IPS-15b (cell line): ENCODE measurements around the gene RTP3.

Experiments used
- H3K27me3 ChIP-seq: one replicate; pipeline ENCODE4 v1.6.1; 2013; ENCODE audit warnings: low read length; ENCODE audit not compliant: control insufficient read depth, insufficient read depth
- H3K36me3 ChIP-seq: one replicate; pipeline ENCODE4 v1.6.1; 2013; ENCODE audit warnings: low read length; ENCODE audit not compliant: control insufficient read depth, insufficient read depth
- H3K4me1 ChIP-seq: one replicate; pipeline ENCODE4 v1.6.1; 2013; ENCODE audit warnings: mild to moderate bottlenecking, low read length; ENCODE audit not compliant: control insufficient read depth, insufficient read depth
- H3K4me3 ChIP-seq: one replicate; pipeline ENCODE4 v1.5.1; 2013; ENCODE audit warnings: low read depth, low read length
- H3K9ac ChIP-seq: one replicate; pipeline ENCODE4 v1.6.1; 2013; ENCODE audit warnings: low read depth, mild to moderate bottlenecking, low read length
- H3K9me3 ChIP-seq: one replicate; pipeline ENCODE4 v1.6.1; 2013; ENCODE audit warnings: mild to moderate bottlenecking, low read length; ENCODE audit not compliant: control insufficient read depth, insufficient read depth

RTP3 gene

DNA sequence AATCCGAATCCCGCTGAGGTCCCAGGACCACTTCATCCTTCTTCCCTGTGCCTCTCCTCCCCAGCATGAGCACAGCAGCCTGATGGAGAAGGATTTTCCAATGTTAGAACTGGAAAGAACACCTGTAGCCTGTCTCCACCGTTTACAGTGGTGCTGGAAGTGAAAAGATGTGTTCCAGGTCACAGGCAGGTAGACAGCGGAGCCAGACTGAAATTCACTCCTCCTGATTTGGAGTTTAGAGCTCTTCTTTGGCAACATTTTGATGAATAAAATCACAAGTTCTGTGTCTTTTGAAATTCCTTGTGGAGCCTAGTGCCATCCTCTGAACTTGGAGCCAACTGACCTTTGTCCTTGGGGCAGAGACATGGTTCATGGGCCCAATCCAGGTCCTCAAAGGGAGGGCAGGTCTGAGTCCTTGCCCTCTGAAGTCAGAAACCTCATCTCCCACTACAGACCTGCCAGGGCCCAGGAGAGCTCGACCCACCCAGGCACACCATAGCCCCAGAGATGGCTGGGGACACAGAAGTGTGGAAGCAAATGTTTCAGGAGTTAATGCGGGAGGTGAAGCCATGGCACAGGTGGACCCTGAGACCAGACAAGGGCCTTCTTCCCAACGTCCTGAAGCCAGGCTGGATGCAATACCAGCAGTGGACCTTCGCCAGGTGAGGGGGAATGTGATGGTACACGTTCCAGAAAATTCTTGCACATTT is at the start of gene RTP3:
Gene RTP3, plus strand, starts transcription at position 421 of the 710 bp plus-strand sequence. Its CDS starts 87 bp downstream, at position 508.
- no peak within 1 kb of the TSS for H3K9ac ChIP-seq
- peaks cover 3% of the 10 kb centered on the region for H3K27me3 ChIP-seq
- H3K9me3 ChIP-seq: no peaks in the 10 kb centered on the region
- no peak within 1 kb of the TSS for H3K4me3 ChIP-seq
- peaks cover 6% of the 10 kb centered on the region for H3K4me1 ChIP-seq
- H3K36me3 ChIP-seq: no peaks in the 10 kb centered on the region

DNA sequence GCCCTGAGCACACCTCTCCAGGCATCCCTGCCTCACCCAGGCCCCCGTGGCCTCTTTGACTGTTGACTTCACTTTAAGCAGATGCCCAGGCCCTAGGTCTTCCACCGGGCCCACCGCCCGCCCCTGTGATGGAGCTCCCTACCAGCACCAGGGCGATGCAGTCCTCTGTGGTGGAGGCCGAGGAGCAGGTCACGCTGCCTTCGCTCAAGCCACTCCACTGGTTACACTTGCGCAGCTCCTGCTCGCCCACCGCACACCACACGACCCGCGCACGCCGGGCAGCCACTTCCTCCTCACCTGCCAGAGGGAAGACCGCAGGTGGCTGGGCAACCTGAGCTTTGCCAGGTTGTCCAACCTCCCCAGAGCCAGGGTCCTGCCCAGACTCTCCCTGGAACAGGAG is 49.1 kb upstream of the RTP3 start:
- Histone ChIP-seq H3K4me1 (no peaks in the 10 kb centered on the region), H3K4me3 (no peak overlapping the region), H3K9me3 (no peaks in the 10 kb centered on the region), H3K27me3 (no peaks in the 10 kb centered on the region), H3K36me3 (no peaks in the 10 kb centered on the region), H3K9ac (no peak overlapping the region)

DNA sequence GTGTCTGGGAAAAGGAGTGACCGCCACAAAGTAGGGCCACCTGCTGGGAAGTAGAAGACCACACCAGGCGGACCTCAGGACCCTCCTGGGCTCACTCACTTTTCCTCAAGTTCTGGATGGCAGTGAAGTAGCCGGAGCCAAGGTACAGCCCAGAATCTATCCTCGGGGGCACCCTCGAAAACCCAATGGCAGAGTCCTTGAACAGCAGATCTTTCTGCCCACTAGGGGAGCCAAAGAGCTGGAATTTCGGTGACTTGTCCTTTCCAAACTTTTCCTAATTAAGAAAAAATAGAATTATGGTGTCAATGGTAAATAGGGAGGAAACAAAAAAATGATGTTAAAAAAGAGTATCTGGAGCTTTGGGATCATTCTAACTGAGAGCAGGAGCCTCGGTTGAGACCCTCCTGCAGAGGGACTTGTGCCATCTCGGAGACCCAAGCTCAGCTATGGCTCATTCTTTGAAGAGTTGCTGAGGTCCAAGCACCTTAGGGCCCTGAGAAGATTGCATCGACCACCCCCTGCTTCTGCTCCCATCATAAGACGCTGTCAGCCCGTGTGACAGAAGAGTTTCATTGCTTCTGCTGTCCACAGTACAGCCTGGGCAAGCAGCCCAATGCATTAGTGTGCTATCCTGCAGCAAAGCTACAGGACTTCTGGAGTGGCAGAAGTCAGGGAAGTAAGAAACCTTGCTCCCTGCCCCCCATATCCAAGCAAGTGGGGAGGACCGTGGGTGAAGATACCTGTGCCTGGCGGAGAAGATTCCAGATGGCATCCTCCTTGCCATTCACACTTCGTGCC is 47.8 kb upstream of the RTP3 start:
- Histone ChIP-seq H3K9ac (no peak overlapping the region), H3K4me1 (no peaks in the 10 kb centered on the region), H3K9me3 (no peaks in the 10 kb centered on the region), H3K36me3 (no peaks in the 10 kb centered on the region), H3K4me3 (no peak overlapping the region), H3K27me3 (no peaks in the 10 kb centered on the region)

DNA sequence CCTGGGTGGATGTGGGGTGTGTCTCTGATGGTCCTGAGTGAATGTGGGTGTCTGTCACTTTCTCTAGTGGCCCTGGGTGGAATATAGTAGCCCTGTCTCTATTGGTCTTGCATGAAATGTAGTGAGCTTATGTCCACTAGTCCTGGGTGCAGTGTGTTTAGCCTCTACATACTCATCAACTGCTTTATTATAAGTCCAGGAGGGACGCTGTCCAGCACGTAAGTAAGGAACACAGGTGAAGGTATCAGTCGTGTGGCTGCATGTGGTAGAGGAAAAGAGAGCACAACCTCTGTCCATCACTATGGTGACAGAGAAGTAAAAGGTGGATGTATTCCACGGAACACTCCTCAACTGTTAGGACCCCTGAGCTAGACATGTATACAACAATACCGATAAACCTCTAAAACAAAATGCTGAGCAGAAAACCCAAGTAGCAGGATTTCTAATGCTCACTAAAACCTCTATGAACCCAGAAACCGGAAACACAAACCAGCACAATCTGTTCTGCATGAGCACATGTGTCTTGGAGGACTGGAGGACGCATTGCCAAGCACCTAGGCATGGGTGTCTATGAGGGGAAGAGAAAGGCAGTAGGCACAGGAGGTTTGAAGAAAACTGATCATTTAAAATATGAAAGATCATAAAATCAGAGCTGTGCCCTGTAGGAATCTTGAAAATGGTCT is 44.1 kb upstream of the RTP3 start:
- H3K4me1 ChIP-seq: no peaks in the 10 kb centered on the region
- no peak overlapping the region for H3K4me3 ChIP-seq
- H3K27me3 ChIP-seq: no peaks in the 10 kb centered on the region

DNA sequence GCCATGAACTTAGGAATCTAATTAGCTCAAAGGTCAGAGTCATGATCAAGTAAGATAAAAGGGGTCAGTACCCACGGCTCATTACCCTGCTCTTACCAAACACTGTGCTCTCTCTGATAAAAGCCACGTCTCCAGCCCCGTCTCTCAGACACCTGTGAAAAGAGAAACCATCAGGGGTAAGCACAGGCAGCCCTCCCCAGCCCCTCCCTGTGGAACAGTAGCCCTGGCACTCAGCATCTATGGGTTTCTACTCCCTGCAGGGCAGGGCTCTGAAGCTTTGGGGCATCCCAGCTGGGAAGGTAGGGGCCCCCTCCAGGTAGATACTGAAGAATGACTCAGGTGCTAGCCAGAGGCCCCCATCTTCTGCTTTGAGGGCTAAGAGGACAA is 43.6 kb upstream of the RTP3 start:
- no peak overlapping the region for H3K9ac ChIP-seq
- no peaks in the 10 kb centered on the region for H3K9me3 ChIP-seq
- H3K36me3 ChIP-seq: no peaks in the 10 kb centered on the region
- H3K27me3 ChIP-seq: no peaks in the 10 kb centered on the region
- no peaks in the 10 kb centered on the region for H3K4me1 ChIP-seq
- H3K4me3 ChIP-seq: no peak overlapping the region

More for the DNA sequence above, 44.1 kb upstream of the RTP3 start:
- Histone ChIP-seq H3K9me3 (no peaks in the 10 kb centered on the region), H3K36me3 (no peaks in the 10 kb centered on the region), H3K9ac (no peak overlapping the region)

DNA sequence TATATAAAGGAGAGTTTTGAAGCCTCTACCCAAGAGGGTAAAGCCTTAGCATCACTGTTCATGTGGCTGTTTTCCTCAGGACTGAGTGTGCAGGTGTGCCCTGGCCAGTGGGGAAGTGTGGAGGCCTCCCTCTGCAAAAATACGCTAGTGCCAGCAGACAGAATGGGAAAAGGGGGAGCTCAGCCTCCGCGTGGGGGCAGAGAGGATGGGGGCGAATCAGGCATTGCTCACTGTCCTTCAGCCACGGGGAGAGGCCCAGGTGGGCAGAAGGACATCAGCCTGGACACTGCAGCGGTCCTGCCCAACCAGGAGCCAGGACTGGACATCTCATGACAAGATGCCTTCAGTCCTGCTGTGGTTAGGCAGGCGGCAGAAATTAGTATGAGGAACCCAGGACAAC is 43.2 kb upstream of the RTP3 start:
- Histone ChIP-seq H3K36me3 (no peaks in the 10 kb centered on the region), H3K9me3 (no peaks in the 10 kb centered on the region), H3K4me3 (no peak overlapping the region), H3K9ac (no peak overlapping the region), H3K4me1 (no peaks in the 10 kb centered on the region), H3K27me3 (no peaks in the 10 kb centered on the region)

DNA sequence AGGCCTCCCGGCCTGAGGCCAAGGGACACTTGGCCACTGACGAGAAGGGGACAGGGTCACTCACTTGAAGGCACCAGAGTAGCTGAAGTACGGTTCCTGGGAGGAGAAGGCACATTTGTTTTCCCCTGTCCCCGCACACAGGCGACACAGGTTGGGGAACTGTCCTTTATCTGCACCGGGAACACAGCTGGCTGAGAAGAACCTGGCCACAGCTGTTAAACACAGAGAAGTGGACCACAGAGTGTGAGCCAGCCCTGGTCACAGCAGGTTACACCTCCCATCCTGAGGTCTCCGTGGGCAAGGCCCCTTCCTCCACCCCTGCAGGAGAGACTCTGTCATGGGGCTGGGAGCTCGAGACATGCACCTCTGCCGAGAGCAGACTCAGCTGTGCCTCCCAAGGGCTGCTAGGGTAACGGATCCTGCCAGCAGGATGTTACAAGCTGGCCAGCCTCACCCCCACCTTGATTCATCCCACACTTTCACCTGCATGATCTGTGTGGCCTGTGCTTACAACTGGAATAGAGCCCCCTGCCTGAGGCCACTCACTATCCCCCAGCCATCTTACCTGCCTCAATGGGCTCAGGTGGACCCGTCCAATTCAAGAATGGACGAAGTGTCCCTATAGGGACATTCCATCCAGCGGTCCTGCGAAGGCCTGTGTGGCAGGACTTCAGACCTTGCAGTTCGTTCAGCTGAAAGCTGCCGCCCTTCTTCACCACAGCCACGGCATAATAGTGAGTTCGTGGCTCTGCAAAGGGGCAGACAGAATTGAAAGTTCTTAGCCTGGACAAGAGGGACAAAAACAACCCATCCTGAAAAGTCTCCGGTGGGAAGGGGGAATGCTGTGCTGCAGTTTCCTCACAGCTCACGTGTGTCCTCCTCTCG is 42.3 kb upstream of the RTP3 start:
- no peaks in the 10 kb centered on the region for H3K27me3 ChIP-seq
- no peaks in the 10 kb centered on the region for H3K36me3 ChIP-seq
- H3K4me1 ChIP-seq: no peaks in the 10 kb centered on the region
- H3K9me3 ChIP-seq: no peaks in the 10 kb centered on the region
- no peak overlapping the region for H3K4me3 ChIP-seq
- H3K9ac ChIP-seq: no peak overlapping the region

DNA sequence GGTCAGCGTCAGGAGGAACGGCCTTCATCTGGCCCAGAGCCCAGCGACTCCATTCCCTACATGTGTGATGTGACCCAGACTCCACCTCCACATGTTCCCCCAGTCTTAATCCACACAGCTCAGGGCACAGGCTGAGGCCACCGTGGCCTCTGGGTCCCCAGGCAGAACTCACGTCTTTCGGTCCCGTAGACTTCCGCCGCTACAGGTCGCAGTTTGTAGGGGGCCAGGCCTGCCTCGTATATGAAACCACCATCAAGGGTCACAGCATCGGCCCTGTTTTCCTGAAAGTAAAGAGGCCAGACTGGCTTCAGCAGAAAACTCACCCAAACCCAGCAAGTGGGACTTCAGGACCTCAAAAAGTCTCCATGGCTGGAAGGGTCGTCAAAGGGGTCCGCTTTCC is 41.7 kb upstream of the RTP3 start:
- Histone ChIP-seq H3K27me3 (no peaks in the 10 kb centered on the region), H3K9me3 (no peaks in the 10 kb centered on the region), H3K9ac (no peak overlapping the region), H3K4me3 (no peak overlapping the region), H3K36me3 (no peaks in the 10 kb centered on the region), H3K4me1 (no peaks in the 10 kb centered on the region)

DNA sequence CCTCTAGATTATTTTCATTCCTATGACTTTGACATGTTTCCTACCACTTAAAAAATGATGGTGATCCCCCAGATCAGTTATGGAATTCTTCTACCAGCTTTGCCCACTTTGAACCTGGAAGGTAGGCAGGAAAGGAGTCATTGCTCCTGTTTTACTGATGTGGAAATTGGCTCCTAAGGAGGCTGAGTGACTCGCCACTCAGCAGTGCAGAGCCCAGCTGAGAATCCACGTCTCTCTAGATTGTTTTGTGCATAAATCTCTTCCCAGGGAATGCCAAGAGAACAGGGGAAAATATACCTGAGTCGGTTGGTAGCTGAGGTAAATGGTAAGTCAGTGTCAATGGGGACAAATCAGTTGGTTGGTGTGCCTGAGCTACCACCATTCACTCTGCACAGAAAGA is 37.7 kb upstream of the RTP3 start:
- Histone ChIP-seq H3K4me1 (peaks cover 3% of the 10 kb centered on the region), H3K9ac (no peak overlapping the region), H3K27me3 (peaks cover 25% of the 10 kb centered on the region), H3K4me3 (no peak overlapping the region), H3K36me3 (no peaks in the 10 kb centered on the region), H3K9me3 (no peaks in the 10 kb centered on the region)

DNA sequence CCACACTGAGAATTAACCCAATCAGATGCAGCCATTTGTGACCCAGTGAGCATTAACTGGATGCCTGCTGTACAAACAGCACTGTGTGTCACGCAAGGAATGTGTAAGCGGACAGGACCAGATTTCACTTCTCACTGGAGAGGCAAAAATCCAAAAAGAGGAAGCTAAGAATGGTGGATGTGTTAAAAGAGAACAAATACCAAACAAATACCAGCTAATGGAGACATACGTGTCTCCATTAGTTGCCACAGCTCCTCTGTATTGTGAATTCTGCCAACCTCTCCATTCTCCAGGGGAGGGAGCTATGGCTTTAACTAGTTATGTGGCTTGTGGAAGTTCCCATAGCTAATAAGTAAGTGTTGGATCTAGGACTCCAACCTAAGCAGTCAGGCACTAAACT is 35.7 kb upstream of the RTP3 start:
- Histone ChIP-seq H3K36me3 (no peaks in the 10 kb centered on the region), H3K4me3 (no peak overlapping the region), H3K9ac (no peak overlapping the region), H3K4me1 (peaks cover 3% of the 10 kb centered on the region), H3K27me3 (peaks cover 33% of the 10 kb centered on the region), H3K9me3 (no peaks in the 10 kb centered on the region)

DNA sequence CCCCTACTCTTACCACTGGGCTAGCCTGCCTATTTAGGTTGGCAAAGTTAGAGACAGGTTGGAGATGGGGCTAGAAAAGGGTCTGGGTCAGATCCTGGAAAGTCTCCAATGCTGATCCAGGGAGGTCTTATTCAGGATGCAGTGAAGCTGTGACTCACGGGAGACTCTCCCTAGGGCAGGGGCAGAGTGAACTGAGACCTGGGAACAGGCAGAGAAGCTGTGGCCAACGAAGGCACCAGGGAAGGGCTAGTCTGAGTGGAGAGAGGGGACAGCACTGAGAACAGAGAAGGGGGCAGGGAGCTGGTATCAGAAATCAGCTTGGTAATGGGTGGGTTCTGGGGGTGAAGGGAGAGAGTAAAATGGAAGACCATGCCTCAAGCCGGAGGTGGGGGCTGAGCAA is 35.3 kb upstream of the RTP3 start:
- Histone ChIP-seq H3K4me3 (no peak overlapping the region), H3K4me1 (peaks cover 3% of the 10 kb centered on the region), H3K27me3 (peaks cover 33% of the 10 kb centered on the region), H3K9ac (no peak overlapping the region), H3K9me3 (no peaks in the 10 kb centered on the region), H3K36me3 (no peaks in the 10 kb centered on the region)
